Smooth muscle cell (in vitro differentiated cells): ENCODE results near the gene DEPDC1B. TPM values are rescaled to one million over a fixed set of nuclear protein-coding genes. Genes with fewer than 3 reads are reported as not detected.

ENCODE experiments used
- DNase-seq: peaks from one replicate; lab custom pipeline; 2025; ENCODE audit not compliant: unreplicated experiment; lab: John Stamatoyannopoulos, UW
- H2AFZ ChIP-seq: fragments of 200-600 bp; sonication (generic); 2 replicates; pipeline ENCODE4 v1.6.0; 2016; ENCODE audit warnings: antibody characterized with exemption, low read depth, mild to moderate bottlenecking
- H3F3A ChIP-seq: fragments of 200-600 bp; sonication (generic); 2 replicates; pipeline ENCODE4 v1.6.0; 2017; ENCODE audit warnings: antibody characterized with exemption, low read depth
- H3K27ac ChIP-seq: fragments of 200-600 bp; sonication (generic); 2 replicates; pipeline ENCODE4 v1.5.1; 2016; ENCODE audit warnings: low read depth, mild to moderate bottlenecking
- H3K27me3 ChIP-seq: fragments of 200-600 bp; sonication (generic); 2 replicates; pipeline ENCODE4 v1.6.1; 2016; ENCODE audit warnings: low read depth, mild to moderate bottlenecking
- H3K36me3 ChIP-seq: fragments of 200-600 bp; sonication (generic); 2 replicates; pipeline ENCODE4 v1.5.1; 2016; ENCODE audit warnings: low read depth
- H3K4me1 ChIP-seq: fragments of 200-600 bp; sonication (generic); 2 replicates; pipeline ENCODE4 v1.5.1; 2016; ENCODE audit warnings: low read depth
- H3K4me2 ChIP-seq: fragments of 200-600 bp; sonication (generic); 2 replicates; pipeline ENCODE4 v1.6.0; 2016; ENCODE audit warnings: mild to moderate bottlenecking
- H3K4me3 ChIP-seq: fragments of 200-600 bp; sonication (generic); 2 replicates; pipeline ENCODE4 v1.5.1; 2016; ENCODE audit warnings: mild to moderate bottlenecking
- H3K79me2 ChIP-seq: fragments of 200-600 bp; sonication (generic); 2 replicates; pipeline ENCODE4 v1.6.0; 2016; ENCODE audit warnings: low read depth, mild to moderate bottlenecking
- H3K9ac ChIP-seq: fragments of 200-600 bp; sonication (generic); 2 replicates; pipeline ENCODE4 v1.6.0; 2016; ENCODE audit warnings: low read depth
- H3K9me3 ChIP-seq: fragments of 200-600 bp; sonication (generic); replicated peaks from 2 replicates; pipeline ENCODE4 v1.5.1; 2016; ENCODE audit warnings: low read depth
- H4K20me1 ChIP-seq: fragments of 200-600 bp; sonication (generic); 2 replicates; pipeline ENCODE4 v1.6.0; 2016; ENCODE audit warnings: low read depth
- WGBS: methylation state at CpG from one replicate; pipeline ENCODE4 v1.1.7; 2016; ENCODE audit warnings: low lambda C conversion rate; 5-methylcytosine and 5-hydroxymethylcytosine counted together
- polyA plus RNA-seq: library from polyadenylated mRNA; unstranded; fragments of >200 nt; fragmentation: Nextera tagmentation; extraction: Ambion mirVana; gene quantifications from 2 replicates; pipeline ENCODE4 v1.2.1, GENCODE V29; 2016
- total RNA-seq: library from RNA; depleted of rRNA; stranded (reverse); fragments of >200 nt; gene quantifications from 2 replicates; pipeline ENCODE4 v1.2.3, GENCODE V29; 2014
- TF ChIP-seq, protein P1 (sequence below): fragments of 200-600 bp; sonication (generic); IDR thresholded peaks from 2 replicates; pipeline ENCODE4 v1.5.1; 2017; ENCODE audit warnings: borderline replicate concordance, mild to moderate bottlenecking, antibody characterized with exemption; ENCODE audit not compliant: insufficient read depth, poor library complexity, severe bottlenecking

DEPDC1B gene
- total and polyA plus RNA-seq, 2 experiments from 2014 or later, result 2.7 to 5.8 TPM

DNA sequence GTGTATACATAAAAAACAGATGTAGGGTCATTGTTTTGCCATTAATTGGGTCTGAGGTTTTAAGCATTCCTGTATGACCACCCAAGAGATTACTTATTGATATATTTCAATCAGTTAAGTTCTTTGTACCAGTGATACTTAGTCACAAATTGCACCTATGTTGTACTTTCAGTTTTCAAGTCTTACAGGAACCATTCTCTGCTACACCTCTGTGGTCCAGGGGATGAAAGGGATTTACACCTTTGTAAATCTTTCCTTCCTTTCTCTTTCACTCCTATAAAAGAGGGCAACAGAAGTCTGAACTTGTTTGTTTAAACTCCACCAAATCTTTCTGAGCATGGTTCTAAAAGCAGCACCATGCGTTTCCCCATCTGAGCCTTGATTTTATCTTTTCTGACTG is 86.1 kb downstream of the DEPDC1B start:
- H3K4me2 ChIP-seq, result no peak overlapping the region

DNA sequence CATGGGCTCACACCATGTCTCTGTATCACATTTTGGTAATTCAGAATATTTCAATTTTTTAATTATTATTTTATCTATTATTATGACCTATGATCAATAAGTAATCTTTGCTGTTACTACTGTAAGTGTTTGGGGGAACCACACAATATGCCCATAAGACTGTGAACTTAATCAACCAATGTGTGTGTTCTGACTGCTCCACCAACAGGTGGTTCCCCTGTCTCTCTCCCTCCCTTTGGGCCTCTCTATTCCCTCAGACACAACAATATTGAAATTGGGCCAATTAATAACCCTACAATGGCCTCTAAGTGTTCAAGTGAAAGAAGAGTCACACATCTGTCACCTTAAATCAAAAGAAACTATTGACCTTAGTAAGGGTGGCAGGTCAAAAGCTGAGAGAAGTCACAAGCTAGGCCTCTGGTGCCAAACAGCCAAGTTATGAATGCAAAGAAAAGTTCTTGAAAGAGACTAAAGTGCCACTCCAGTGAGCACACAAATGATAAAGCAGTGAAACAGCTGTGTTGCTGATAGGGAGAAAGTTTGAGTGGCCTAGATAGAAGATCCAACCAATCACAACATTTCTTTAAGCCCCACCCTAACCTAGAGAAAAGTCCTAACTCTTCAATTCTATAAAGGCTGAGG is 88.7 kb downstream of the DEPDC1B start:
- H3K4me1 ChIP-seq, result no peaks in the 10 kb centered on the region
- H3K9ac ChIP-seq, result no peak overlapping the region
- H3K27me3 ChIP-seq, result no peaks in the 10 kb centered on the region
- no peaks in the 10 kb centered on the region for H3K9me3 ChIP-seq
- no peak overlapping the region for H2AFZ ChIP-seq
- no peaks in the 10 kb centered on the region for H4K20me1 ChIP-seq
- H3K79me2 ChIP-seq, result no peaks in the 10 kb centered on the region
- DNase-seq, result no peak
- no peak overlapping the region for H3K4me2 ChIP-seq
- no peaks in the 10 kb centered on the region for H3F3A ChIP-seq
- H3K36me3 ChIP-seq, result no peaks in the 10 kb centered on the region
- H3K4me3 ChIP-seq, result no peak overlapping the region
- H3K27ac ChIP-seq, result no peak overlapping the region
- TF ChIP-seq, protein P1, sequence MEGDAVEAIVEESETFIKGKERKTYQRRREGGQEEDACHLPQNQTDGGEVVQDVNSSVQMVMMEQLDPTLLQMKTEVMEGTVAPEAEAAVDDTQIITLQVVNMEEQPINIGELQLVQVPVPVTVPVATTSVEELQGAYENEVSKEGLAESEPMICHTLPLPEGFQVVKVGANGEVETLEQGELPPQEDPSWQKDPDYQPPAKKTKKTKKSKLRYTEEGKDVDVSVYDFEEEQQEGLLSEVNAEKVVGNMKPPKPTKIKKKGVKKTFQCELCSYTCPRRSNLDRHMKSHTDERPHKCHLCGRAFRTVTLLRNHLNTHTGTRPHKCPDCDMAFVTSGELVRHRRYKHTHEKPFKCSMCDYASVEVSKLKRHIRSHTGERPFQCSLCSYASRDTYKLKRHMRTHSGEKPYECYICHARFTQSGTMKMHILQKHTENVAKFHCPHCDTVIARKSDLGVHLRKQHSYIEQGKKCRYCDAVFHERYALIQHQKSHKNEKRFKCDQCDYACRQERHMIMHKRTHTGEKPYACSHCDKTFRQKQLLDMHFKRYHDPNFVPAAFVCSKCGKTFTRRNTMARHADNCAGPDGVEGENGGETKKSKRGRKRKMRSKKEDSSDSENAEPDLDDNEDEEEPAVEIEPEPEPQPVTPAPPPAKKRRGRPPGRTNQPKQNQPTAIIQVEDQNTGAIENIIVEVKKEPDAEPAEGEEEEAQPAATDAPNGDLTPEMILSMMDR, result no peak

More for the DNA sequence above, 86.1 kb downstream of the DEPDC1B start:
- WGBS, result 76% methylated on average over 1 of the region's 1 CpG
- no peak overlapping the region for H3K9ac ChIP-seq
- no peak overlapping the region for H3K4me3 ChIP-seq
- no peak overlapping the region for H2AFZ ChIP-seq
- H3K9me3 ChIP-seq, result no peaks in the 10 kb centered on the region
- no peak overlapping the region for H3K27ac ChIP-seq
- no peaks in the 10 kb centered on the region for H3K27me3 ChIP-seq
- H3F3A ChIP-seq, result no peaks in the 10 kb centered on the region
- H3K4me1 ChIP-seq, result no peaks in the 10 kb centered on the region
- H3K36me3 ChIP-seq, result no peaks in the 10 kb centered on the region
- no peaks in the 10 kb centered on the region for H3K79me2 ChIP-seq
- no peak for DNase-seq
- no peaks in the 10 kb centered on the region for H4K20me1 ChIP-seq
- TF ChIP-seq, protein P1, result no peak

DNA sequence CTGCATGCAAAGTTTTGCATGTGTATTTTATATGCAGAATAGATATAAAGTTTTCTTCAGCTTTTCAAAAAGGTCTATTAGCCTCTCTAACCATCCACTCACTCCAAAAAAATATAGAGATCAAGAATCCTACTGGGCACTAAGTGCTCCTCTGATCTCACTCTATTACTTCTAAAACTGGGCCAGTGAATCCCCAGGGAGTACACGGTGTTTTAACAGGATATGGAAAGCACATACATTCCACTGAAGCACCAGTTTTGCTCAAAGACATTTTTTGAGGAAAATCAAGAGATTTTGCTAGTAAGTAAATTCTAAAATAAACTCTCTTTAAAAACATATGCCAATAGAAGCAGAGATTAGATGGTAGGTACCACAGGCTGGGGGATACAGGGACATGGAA is 95.2 kb downstream of the DEPDC1B start:
- H3K4me1 ChIP-seq, result no peaks in the 10 kb centered on the region
- no peak overlapping the region for H2AFZ ChIP-seq
- H3K9ac ChIP-seq, result no peak overlapping the region
- H3F3A ChIP-seq, result no peaks in the 10 kb centered on the region
- no peaks in the 10 kb centered on the region for H4K20me1 ChIP-seq
- no peaks in the 10 kb centered on the region for H3K36me3 ChIP-seq
- TF ChIP-seq, protein P1, result no peak
- H3K27ac ChIP-seq, result no peak overlapping the region
- DNase-seq, result no peak
- no peaks in the 10 kb centered on the region for H3K79me2 ChIP-seq
- H3K9me3 ChIP-seq, result no peaks in the 10 kb centered on the region
- no peak overlapping the region for H3K4me3 ChIP-seq
- no peaks in the 10 kb centered on the region for H3K27me3 ChIP-seq
- 89% methylated on average over 1 of the region's 1 CpG for WGBS
- H3K4me2 ChIP-seq, result no peak overlapping the region

DNA sequence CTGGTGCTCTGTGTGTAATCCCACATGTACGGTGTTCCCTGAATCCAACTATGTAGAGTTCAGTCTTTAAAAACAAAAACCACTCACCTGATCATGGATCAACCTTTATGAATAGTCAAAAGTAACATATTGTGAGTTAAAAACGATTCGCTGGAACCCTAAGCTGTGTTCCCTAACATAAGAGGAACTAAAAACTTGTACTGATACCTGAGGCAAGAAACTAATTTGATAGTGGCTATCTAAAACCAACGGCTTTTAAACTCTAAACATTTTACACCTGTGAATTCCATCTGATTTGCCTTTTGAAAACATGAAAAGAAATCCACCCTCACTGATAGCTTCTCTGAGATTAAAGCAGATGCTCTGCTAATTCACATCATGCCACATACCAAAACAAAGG is 101.5 kb downstream of the DEPDC1B start:
- no peak overlapping the region for H2AFZ ChIP-seq
- TF ChIP-seq, protein P1, result no peak
- H3K4me1 ChIP-seq, result no peaks in the 10 kb centered on the region
- H3K4me2 ChIP-seq, result no peak overlapping the region
- H3F3A ChIP-seq, result no peaks in the 10 kb centered on the region
- no peaks in the 10 kb centered on the region for H3K79me2 ChIP-seq
- H3K4me3 ChIP-seq, result no peak overlapping the region
- H3K36me3 ChIP-seq, result no peaks in the 10 kb centered on the region
- no peaks in the 10 kb centered on the region for H4K20me1 ChIP-seq
- no peak for DNase-seq
- no peak overlapping the region for H3K9ac ChIP-seq
- 98% methylated on average over 4 of the region's 4 CpGs for WGBS
- no peaks in the 10 kb centered on the region for H3K9me3 ChIP-seq
- no peaks in the 10 kb centered on the region for H3K27me3 ChIP-seq
- no peak overlapping the region for H3K27ac ChIP-seq
